H9 (cell line): ENCODE data around the gene ZDHHC13. TPM values are rescaled to one million over a fixed set of nuclear protein-coding genes. Genes with fewer than 3 reads are reported as not detected.

ENCODE experiments used
- DNase-seq: peaks from one replicate; pipeline ENCODE4 v3.0.0-alpha.2; 2017
- H2AFZ ChIP-seq: one replicate; pipeline ENCODE4 v1.6.1; 2013; ENCODE audit warnings: mild to moderate bottlenecking, low read length, control low read depth, moderate library complexity
- H2AK5ac ChIP-seq: 2 replicates; pipeline ENCODE4 v1.6.1; 2013; ENCODE audit warnings: low read length, control low read depth, mixed read lengths; ENCODE audit not compliant: insufficient read length
- H2BK120ac ChIP-seq: one replicate; pipeline ENCODE4 v1.6.1; 2013; ENCODE audit warnings: low read depth, mild to moderate bottlenecking, low read length, control low read depth, inconsistent platforms; ENCODE audit not compliant: poor library complexity, severe bottlenecking
- H2BK12ac ChIP-seq: 2 replicates; pipeline ENCODE4 v1.6.1; 2013; ENCODE audit warnings: low read length, control low read depth, mixed read lengths, low read depth; ENCODE audit not compliant: insufficient read length
- H2BK15ac ChIP-seq: 2 replicates; pipeline ENCODE4 v1.6.1; 2013; ENCODE audit warnings: low read depth, low read length, control low read depth
- H2BK20ac ChIP-seq: one replicate; pipeline ENCODE4 v1.6.1; 2013; ENCODE audit warnings: low read depth, mild to moderate bottlenecking, low read length, control low read depth, inconsistent platforms; ENCODE audit not compliant: poor library complexity, severe bottlenecking
- H2BK5ac ChIP-seq: 2 replicates; pipeline ENCODE4 v1.6.1; 2013; ENCODE audit warnings: low read length, control low read depth, mixed read lengths; ENCODE audit not compliant: insufficient read length
- H3K14ac ChIP-seq: 2 replicates; pipeline ENCODE4 v1.6.1; 2013; ENCODE audit warnings: low read length, control low read depth; ENCODE audit not compliant: insufficient read depth
- H3K18ac ChIP-seq: 2 replicates; pipeline ENCODE4 v1.6.1; 2013; ENCODE audit warnings: low read depth, mild to moderate bottlenecking, mixed read lengths, low read length, control low read depth; ENCODE audit not compliant: insufficient read length
- H3K23ac ChIP-seq: 2 replicates; pipeline ENCODE4 v1.6.1; 2013; ENCODE audit warnings: low read length, control low read depth, mixed read lengths, low read depth; ENCODE audit not compliant: insufficient read length
- H3K23me2 ChIP-seq: 2 replicates; pipeline ENCODE4 v1.6.1; 2013; ENCODE audit warnings: low read depth, mild to moderate bottlenecking, mixed read lengths, low read length, control low read depth; ENCODE audit not compliant: insufficient read length, poor library complexity, severe bottlenecking
- H3K27ac ChIP-seq: 2 replicates; pipeline ENCODE4 v1.5.1; 2013; ENCODE audit warnings: low read length, control low read depth, mixed read lengths, low read depth; ENCODE audit not compliant: insufficient read length
- H3K27me3 ChIP-seq: 2 replicates; pipeline ENCODE4 v1.6.1; 2013; ENCODE audit warnings: low read length, control low read depth, inconsistent platforms; ENCODE audit not compliant: insufficient read depth
- H3K4ac ChIP-seq: 2 replicates; pipeline ENCODE4 v1.6.1; 2013; ENCODE audit warnings: low read depth, mild to moderate bottlenecking, control low read depth, inconsistent platforms, low read length, moderate library complexity
- H3K4me1 ChIP-seq: 2 replicates; pipeline ENCODE4 v1.6.1; 2013; ENCODE audit warnings: low read length, control low read depth, inconsistent platforms; ENCODE audit not compliant: insufficient read depth
- H3K4me2 ChIP-seq: 2 replicates; pipeline ENCODE4 v1.6.1; 2013; ENCODE audit warnings: low read length, control low read depth, mixed read lengths; ENCODE audit not compliant: insufficient read length, insufficient read depth
- H3K56ac ChIP-seq: 2 replicates; pipeline ENCODE4 v1.6.1; 2013; ENCODE audit warnings: low read depth, mild to moderate bottlenecking, mixed read lengths, low read length, control low read depth; ENCODE audit not compliant: insufficient read length
- H3K79me1 ChIP-seq: 2 replicates; pipeline ENCODE4 v1.6.1; 2013; ENCODE audit warnings: low read depth, mild to moderate bottlenecking, moderate library complexity, low read length, control low read depth, inconsistent platforms; ENCODE audit not compliant: insufficient read depth, poor library complexity, severe bottlenecking
- H3K79me2 ChIP-seq: 2 replicates; pipeline ENCODE4 v1.6.1; 2013; ENCODE audit warnings: low read length, control low read depth, inconsistent platforms; ENCODE audit not compliant: insufficient read depth
- H3K9ac ChIP-seq: 2 replicates; pipeline ENCODE4 v1.6.1; 2013; ENCODE audit warnings: low read length, control low read depth, mixed read lengths; ENCODE audit not compliant: insufficient read length; ENCODE audit errors: extremely low read depth
- H3K9me3 ChIP-seq: one replicate; pipeline ENCODE4 v1.6.1; 2013; ENCODE audit warnings: low read depth, low read length, inconsistent platforms; ENCODE audit not compliant: control insufficient read depth
- H3T11ph ChIP-seq: one replicate; pipeline ENCODE4 v1.6.1; 2013; ENCODE audit warnings: mild to moderate bottlenecking, low read length, control low read depth, inconsistent platforms
- H4K20me1 ChIP-seq: one replicate; pipeline ENCODE4 v1.6.1; 2013; ENCODE audit not compliant: control insufficient read depth, insufficient read length, insufficient read depth
- H4K5ac ChIP-seq: 2 replicates; pipeline ENCODE4 v1.6.1; 2013; ENCODE audit warnings: low read depth, mild to moderate bottlenecking, mixed read lengths, low read length, control low read depth; ENCODE audit not compliant: insufficient read length
- H4K8ac ChIP-seq: replicated peaks from 2 replicates; pipeline ENCODE4 v1.6.1; 2013; ENCODE audit warnings: low read length, control low read depth, mixed read lengths, low read depth; ENCODE audit not compliant: insufficient read length
- H4K91ac ChIP-seq: 2 replicates; pipeline ENCODE4 v1.6.1; 2013; ENCODE audit warnings: low read depth, mild to moderate bottlenecking, moderate library complexity, mixed read lengths, low read length, control low read depth; ENCODE audit not compliant: insufficient read length
- H3K27ac Mint-ChIP-seq, 3 experiments: 2 replicates in 2 of 3; 3 replicates in 1 of 3; pipeline ENCODE4 v1.8.0; 2020 to 2021; ENCODE audit warnings: mixed read lengths in 3 of 3, mild to moderate bottlenecking in 1 of 3, moderate library complexity in 1 of 3
- H3K27me3 Mint-ChIP-seq: 2 replicates; pipeline ENCODE4 v1.8.0; 2021; ENCODE audit warnings: low read depth, mild to moderate bottlenecking, moderate library complexity, mixed read lengths
- H3K36me3 Mint-ChIP-seq, 3 experiments: 2 replicates in 2 of 3; 3 replicates in 1 of 3; pipeline ENCODE4 v1.8.0; 2020 to 2021; ENCODE audit warnings: low read depth in 3 of 3, mixed read lengths in 3 of 3; ENCODE audit not compliant: insufficient read depth in 1 of 3
- H3K4me1 Mint-ChIP-seq, 2 experiments: 2 replicates each; pipeline ENCODE4 v1.8.0; 2020; ENCODE audit warnings: mixed read lengths in 2 of 2
- H3K4me3 Mint-ChIP-seq, 2 experiments: 2 replicates in 1 of 2; 3 replicates in 1 of 2; pipeline ENCODE4 v1.8.0; 2020 to 2021; ENCODE audit warnings: mild to moderate bottlenecking in 2 of 2, mixed read lengths in 2 of 2, moderate library complexity in 1 of 2
- H3K9me3 Mint-ChIP-seq, 2 experiments: 2 replicates in 1 of 2; 3 replicates in 1 of 2; pipeline ENCODE4 v1.8.0; 2020; ENCODE audit warnings: mild to moderate bottlenecking in 2 of 2, mixed read lengths in 2 of 2, moderate library complexity in 1 of 2
- CTCF ChIP-seq: fragments of 200-600 bp; sonication (generic); conservative IDR thresholded peaks from 3 replicates; pipeline ENCODE4 v1.8.0; 2021; ENCODE audit warnings: antibody characterized with exemption, mild to moderate bottlenecking
- WGBS: extraction: QIAGEN DNeasy Blood & Tissue Kit; methylation state at CpG from one replicate; pipeline ENCODE4 v1.1.7; 2013; ENCODE audit warnings: missing lambda C conversion rate, low lambda C conversion rate, mixed read lengths; ENCODE audit not compliant: insufficient read length; ENCODE audit errors: extremely low coverage; 5-methylcytosine and 5-hydroxymethylcytosine counted together
- total RNA-seq: library from RNA; stranded (reverse); gene quantifications from 2 replicates; pipeline ENCODE4 v1.2.1, GENCODE V29; 2021

The ZDHHC13 gene
- total RNA-seq, 1 experiment from 2014 or later, result 20.9 TPM

DNA sequence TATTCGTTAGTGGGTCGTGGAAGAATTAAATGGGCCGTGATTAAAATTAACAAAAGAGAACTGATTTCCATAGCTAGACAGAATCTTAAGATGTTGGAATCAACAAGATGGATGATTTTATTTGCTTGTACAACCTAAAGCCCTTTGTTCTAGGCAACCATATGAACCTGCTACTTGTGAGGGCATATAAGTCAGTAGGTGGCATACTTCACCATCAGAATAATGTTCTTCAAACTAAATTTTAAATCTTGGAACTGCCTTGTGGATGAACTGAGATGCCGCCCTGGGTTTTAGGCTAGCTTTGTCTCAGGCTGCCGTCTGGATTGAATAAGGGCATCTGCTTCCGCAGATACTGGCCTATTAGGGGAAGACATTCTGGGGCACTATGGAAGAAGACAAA is 43.9 kb downstream of the ZDHHC13 start:
- no peak overlapping the region for H4K8ac ChIP-seq
- H3K23ac ChIP-seq, result no peak overlapping the region
- no peak for TF ChIP-seq CTCF
- H2BK15ac ChIP-seq, result no peak overlapping the region
- Mint-ChIP-seq H3K9me3 (no peaks in the 10 kb centered on the region), H3K4me1 (no peaks in the 10 kb centered on the region), H3K27ac (no peak overlapping the region), H3K36me3 (peaks cover 6 to 39% (median 22%) of the 10 kb centered on the region in 3 experiments; a peak in 5 of 7 replicates), H3K4me3 (no peak overlapping the region), H3K27me3 (no peaks in the 10 kb centered on the region)
- no peak overlapping the region for H4K91ac ChIP-seq
- no peaks in the 10 kb centered on the region for H3K27me3 ChIP-seq
- no peak overlapping the region for H3K14ac ChIP-seq
- no peak overlapping the region for H2BK5ac ChIP-seq
- H3K9me3 ChIP-seq, result no peaks in the 10 kb centered on the region
- H2BK12ac ChIP-seq, result no peak overlapping the region
- H2AK5ac ChIP-seq, result no peak overlapping the region
- no peak overlapping the region for H3K9ac ChIP-seq
- H4K5ac ChIP-seq, result no peak overlapping the region
- H3K4me1 ChIP-seq, result no peaks in the 10 kb centered on the region
- no peak overlapping the region for H2BK120ac ChIP-seq
- H3K18ac ChIP-seq, result no peak overlapping the region
- no peak overlapping the region for H3K4me2 ChIP-seq
- no peak for DNase-seq
- no peak overlapping the region for H3K4ac ChIP-seq
- no peaks in the 10 kb centered on the region for H3K79me1 ChIP-seq
- H2BK20ac ChIP-seq, result no peak overlapping the region
- H3K27ac ChIP-seq, result no peak overlapping the region
- no peaks in the 10 kb centered on the region for H3K79me2 ChIP-seq
- no peak overlapping the region for H3K56ac ChIP-seq
- no CpG with 5 or more reads among the region's 6 CpGs for WGBS
- no peaks in the 10 kb centered on the region for H3K23me2 ChIP-seq
- no peaks in the 10 kb centered on the region for H4K20me1 ChIP-seq
- H3T11ph ChIP-seq, result no peak overlapping the region
- H2AFZ ChIP-seq, result no peak overlapping the region
